HG02610 (cell line): ENCODE results near the gene PPARA.
"Not testable (repeated sequence)": the region's sequence is repeated elsewhere in the genome, so short reads cannot be mapped to it uniquely, and the experiment has no call there.

Experiments
- ATAC-seq: cut with Tn5 transposase; IDR thresholded peaks from one replicate; pipeline ENCODE4 v1.9.1; 2021; ENCODE audit warnings: mild to moderate bottlenecking, moderate library complexity; ENCODE audit not compliant: unreplicated experiment

PPARA gene

DNA sequence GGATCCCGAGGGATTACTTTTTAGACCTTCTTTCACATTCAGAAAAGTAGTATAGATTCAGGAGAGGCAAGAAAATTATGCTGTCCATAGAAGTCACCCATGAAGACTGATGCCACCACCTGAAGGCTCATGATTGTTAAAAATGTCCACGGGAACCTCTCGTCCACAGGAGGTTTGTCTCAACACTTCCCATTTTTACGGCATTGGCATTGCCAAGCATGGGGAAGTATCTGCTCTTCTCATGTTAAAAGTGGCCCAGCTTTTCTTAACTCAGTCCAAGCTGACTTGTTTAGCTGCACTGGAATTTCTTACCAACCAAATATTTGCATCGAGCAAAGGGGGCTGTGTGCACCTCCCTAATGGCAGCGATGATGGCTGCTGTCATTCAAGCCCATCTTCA, 90.2 kb downstream of the PPARA start:
- ATAC-seq = no peak

DNA sequence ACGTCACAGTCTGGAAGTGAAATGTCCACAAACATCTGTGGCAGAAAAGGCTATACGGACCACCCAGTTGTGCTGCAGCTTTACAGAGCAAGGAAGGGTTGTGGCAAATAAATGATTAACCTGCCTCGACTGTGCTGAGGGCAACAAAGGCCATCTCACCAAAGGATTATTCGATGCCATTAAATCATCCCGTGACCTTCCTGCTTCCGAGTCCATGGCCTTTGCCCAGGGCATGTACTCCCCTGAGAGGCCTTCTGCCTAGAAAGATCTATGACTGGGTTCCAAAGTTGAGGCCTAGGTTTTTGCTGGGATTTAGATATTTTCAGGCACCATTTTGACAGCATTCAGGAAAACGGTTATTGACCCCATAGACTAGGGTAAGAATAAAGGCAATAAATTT, 90.6 kb downstream of the PPARA start:
- ATAC-seq = no peak

DNA sequence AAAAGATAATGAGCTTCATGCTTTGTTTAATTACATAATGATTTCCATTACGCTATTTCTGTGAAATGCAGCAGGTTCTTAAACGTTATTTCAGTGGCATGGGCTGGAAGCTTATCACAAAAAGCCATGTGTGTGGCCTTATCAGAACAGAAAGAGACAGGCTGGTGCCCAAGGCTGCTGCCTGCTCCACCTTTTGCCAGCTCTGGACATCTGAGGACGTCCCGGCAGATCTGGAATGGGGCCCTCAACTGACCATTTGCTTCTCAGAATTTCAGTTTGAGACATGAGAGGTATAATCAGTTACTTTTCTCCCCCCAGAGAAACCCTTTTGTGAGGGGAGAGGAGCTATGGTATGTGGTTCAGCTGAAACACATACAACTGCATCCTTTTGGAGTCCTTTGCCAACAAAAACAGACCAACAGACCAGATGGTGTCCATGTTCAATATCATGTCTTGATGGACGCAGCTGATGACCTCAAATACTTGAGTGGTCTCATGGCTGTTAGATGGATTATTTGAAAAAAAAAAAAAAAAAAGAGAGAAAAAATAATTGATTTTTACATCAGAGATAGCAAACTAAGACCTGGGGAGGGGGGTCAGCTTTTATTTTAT, 91.2 kb downstream of the PPARA start:
- ATAC-seq = no peak

DNA sequence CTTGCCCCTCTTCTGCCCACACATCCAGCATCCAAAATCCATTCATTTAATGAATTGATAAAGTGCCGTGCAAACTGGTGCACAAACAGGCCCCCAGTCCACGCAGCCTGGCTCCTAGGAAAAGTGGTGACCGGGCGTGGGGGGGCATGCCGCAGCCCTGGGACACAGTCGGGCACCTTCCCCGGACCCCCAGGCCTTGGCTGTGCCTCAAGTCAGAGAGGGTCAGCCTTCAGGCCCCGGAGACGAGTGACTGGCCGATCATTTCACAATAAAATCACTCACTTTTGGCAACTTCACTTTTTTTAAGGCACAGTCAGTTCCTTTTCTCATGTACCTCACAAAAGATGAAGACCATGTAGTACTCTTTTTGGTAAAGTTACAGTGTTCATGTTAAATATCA, 91.8 kb downstream of the PPARA start:
- no peak for ATAC-seq

DNA sequence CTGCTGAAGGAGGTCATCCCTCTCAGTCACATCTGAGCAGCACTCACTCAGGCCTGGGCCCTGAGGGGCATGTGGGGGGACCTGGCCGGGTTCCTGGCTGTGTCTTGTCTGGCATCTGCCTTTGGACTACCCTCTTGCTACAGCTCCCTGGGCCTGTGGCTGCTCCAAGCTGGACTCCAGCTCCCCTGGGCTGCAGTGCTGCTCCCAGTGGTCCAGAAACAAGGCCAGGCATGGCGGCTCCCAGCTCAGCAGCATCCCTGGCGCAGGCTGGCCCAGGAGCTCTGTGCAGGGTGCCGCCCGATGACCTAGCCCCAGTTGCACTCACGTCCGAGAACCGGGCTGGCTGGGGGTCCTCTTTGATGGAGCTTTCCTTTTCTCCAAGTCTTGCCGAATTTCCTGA, 94.4 kb downstream of the PPARA start:
- no peak for ATAC-seq

DNA sequence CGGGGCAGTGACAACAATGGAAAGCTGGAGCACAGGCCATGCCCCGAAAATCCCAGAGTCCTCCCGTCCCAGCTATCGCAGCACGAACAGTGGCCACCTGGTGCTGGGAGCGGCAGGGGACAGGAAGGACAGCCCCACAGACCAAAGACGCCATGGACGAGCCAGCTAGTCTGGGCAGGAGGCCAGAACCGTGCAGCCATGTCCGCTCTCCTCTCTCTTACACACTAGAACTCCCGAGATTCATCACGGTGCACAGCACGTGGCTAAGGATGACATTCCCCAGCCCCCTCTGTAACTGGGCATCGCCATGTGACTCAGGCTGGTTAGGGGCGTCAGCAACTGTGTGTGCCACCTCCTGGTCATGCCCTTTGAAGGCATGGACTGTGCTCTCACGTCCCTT, 95.2 kb downstream of the PPARA start:
- ATAC-seq = no peak

DNA sequence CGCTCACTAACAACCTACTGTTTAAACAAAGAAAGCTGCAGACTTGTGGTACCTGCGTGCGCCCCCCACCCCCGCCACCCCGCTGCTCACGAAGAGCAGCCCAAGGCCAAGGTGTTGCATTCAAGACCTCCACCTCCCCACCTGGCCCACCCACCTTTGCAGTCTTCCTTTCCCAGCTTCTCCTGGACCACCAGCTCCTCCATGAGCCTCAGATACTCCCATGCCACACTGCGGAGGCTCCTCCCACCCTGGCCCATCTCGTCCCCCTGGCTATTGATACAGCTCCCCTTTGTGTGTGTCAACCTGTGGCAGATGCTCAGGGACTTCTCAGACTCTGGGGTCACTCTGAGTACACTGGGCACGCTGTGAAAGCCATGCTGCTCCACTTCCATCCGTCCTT, 95.9 kb downstream of the PPARA start:
- ATAC-seq = no peak

DNA sequence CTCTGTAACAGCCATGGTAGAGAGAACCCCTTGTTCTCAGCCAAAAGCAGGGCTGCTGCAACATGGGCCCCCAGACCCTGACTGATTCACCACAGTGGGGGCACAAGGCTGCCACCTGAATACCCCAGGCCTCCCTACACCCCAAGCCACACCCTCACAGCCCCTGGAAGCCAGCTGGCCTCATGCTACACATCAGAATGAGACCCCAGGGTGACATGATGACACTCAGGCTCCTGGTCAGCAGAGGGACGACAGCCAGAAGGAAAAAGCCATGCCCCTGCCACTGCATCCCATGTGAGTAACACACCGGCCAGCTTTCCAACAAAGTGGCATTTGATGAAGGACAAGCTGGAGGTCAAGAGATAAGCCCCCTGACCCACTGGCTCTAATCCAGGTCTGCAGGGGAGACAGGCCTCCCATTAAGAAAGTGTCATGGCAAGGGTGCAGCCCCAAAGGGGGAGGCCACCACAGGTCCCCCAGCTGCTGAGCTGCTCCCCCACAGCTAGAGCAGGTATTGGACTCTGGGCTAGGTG, 97.2 kb downstream of the PPARA start:
- no peak for ATAC-seq

DNA sequence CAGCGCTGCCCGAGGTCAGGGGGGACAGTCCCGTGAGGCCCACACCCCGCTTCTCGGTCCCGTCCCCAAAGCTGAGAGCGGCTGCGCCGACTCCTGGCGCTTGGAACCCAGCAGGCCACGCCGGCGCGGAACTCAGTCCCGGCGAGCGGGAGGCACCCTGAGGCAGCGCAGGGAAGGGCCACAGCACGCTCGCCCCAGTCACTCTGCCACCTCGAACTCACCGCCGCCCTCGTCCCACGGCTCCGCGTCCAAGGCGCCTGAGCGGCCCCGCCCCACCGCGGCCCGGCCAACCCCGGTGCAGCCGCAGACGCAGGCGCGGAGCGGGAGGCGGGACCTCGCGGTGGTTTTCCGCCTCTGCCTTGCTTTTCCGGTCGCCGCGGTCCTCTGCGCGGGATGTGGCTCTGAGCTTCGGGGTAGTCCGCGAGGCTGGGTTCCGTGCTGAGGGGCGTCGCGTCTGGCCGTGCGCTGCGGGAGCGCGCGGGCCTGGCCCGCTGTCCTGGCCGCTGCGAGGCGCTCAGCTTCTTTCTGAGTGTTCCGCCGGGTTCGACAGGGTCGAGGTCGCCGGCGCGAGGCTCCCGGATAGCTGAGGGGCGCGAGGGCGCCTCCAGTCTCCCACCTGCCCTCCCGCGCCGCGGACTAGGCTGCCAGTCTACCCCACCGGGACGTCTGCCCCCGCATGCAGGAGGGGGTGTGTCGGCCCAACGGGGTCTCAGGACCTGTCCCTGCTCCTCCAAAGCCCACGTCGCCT, 99.9 kb downstream of the PPARA start, which contains the start of gene CDPF1:
TSS of gene CDPF1 (minus strand) at position 259 of the 748 bp plus-strand sequence. CDS start 2,009 bp downstream, outside the sequence.
- ATAC-seq = peak; percentile 77

DNA sequence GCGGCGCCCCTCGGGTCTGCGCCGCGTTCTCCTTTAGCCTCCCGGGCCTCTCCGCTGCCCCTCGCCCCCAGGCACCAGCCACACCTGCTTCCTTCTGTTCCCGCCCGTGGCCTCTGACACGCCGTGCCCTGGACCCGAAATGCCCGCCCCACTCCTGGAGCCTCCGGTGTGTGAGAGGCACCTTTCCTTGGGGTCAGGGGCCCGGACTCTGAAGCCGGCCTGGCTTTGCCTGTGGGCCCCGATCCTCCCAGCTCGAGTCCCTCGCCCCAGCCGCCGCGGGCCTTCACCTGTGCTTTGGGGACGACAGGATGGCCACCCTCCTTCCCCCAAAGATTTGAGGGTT, 100.4 kb downstream of the PPARA start:
- ATAC-seq = no peak

DNA sequence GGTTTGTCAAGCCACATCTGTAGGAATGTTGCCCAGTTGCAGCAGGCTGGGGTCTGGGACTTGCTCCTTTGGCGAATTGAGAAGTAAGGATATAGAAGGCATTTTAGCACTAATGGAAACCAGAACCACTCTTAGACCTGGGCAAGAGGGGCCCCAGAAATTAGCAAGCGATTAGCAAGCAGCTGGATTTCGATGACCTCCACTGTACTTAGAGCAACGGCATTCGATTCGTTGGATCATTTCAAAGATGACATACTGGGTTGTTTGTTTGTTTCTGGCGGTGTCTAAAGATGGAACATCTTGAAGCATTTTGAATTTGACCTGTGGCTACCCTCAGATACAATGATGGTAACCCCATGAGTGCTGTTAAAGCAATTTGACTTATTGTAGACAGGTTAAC, 100.9 kb downstream of the PPARA start:
- no peak for ATAC-seq

DNA sequence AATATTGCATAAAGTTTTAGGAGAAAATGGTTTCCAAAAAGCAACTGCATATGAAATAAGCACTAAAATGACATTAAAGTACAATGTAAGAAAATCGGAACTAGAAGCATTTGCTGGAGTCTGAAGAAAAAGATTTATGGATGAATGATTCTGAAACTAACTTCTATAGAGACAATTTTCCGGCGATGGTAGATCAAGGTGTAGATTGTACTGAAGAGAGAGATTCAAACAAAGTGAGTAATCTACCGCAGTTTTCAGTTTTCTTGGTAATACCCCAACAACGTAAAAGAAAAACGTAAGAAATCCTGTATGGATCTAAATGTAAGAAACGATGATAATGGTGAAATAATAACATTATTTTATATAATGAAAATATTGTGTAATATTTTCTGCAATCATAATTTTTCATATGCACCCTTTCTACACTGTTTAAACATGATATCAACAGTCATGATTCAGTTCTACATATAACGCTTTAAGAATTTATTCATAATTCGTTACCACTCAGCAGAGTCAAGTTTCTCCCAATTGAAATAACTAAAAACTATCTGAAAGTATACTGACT, 101.6 kb downstream of the PPARA start:
- ATAC-seq = no peak

DNA sequence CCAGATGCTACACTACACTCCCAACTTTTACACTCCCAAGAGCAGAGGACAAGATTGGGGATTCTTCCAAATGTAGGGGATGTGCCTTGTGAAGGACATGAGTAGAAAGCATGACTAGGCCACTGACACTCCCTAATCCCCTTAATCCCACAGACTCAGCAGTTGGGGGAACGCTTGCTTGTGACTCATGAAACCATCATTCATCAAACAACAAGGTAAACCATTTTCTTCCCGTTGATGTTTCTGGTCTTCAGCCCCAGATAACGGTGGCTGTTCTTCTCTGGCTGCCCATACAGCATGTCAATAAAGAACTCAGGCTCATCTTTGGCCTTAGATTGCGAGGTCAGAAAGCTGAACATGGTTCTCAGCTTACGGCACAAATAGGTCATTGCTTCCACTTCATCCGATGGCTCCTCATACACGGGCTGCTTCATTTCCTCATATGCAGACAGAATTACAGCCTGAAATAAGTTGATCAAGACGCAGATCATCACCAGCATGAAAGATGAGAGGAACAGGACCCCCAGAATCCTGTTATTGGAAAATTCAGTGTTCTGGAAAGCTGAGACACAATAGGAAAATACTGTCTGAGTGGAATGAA, 106.1 kb downstream of the PPARA start:
- ATAC-seq = no peak

DNA sequence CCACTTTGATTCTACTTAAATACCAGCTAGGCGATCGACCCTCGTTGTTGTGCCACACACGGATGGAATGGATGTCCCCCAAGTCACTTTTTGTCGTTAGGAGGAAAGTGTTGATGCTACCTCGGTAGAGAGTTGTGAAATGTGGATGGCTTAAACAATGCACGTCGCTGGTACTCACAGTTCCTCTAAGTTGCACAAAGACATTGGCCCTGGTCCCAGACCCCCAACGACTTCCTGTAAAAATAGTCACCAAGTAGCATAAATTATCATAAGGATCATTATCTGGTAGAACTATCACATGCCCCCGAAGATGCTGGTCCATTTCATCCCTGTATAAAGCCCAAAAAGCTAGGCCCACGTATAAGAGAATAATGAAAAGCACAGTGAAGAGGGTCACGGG, 109.0 kb downstream of the PPARA start:
- no peak for ATAC-seq

DNA sequence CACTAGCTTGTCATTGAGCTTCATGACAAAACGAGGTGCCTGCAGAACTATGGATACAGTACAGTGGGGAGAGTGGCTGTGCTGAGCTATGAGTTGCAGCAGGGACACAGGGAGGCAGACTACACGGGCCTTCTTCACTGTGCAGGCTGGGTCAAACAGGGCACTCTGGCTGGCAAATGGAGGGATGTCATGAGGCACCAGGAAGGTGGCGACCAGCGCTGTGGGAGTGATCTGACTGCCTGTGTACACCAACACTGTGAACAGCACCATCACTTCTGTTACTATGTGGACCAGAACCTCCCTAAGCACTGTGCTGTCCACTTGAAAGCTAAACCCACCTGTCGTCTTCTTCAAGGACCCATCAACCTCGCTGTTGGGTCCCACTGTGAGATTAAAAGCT, 109.7 kb downstream of the PPARA start:
- no peak for ATAC-seq

DNA sequence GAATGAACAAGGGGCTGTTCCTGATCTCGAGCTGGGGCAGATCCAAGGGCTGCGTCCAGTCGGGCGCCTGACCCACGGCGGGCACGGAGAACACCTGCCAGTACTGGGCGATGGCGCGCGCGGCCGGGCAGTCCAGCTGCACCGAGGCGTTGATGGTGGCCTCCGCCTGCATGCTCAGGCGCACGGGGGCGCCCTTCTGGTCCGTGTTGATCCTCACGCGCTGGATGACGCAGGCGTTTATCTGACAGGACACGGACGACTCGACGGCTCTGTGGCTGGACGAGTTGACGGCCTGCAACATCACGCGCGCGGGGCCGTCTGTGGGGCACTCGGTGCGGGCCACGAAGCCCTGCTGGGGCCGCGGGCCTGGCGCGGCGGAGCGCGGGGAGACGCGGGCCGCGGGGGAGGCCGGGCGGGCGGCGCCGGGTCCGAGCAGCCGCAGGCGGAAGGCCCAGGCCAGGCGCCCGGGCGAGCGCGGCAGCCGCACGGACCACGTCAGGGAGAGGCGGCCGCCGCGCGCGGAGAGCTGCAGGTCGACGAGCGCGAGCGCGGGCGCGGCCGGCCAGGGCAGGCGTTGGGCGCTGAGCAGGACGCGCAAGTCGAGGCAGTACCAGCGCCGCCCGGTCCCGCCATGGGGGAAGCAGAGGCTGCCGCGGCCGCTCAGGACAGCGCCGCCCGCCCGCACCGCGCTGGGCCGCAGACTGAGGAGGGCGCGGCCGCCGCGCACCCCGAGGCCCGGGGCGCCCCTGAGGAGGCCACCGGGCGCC, 112.3 kb downstream of the PPARA start:
- ATAC-seq = no peak

DNA sequence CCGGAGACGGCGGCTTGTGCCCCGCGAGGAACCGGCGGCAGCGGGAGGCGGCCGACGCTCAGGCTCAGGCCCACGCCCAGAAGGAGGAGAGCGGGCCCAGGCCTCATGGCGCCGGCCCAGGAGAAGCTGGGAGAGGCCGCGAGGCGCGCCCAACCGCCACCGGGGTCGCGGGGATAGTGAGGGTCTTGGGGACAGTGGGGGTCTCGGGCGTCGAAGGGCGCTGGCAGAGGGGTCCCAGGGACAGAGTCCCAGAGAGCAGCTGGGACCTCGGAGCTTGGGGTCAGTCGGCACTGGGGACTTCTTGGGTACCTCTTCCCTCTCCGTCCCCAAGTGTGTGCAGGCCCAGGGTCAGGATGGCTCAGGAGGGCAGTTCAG, 112.9 kb downstream of the PPARA start, which contains the start of gene PKDREJ:
TSS of gene PKDREJ (minus strand) at position 128 of the 375 bp plus-strand sequence. CDS start at position 107, 21 bp downstream.
- ATAC-seq = no peak

DNA sequence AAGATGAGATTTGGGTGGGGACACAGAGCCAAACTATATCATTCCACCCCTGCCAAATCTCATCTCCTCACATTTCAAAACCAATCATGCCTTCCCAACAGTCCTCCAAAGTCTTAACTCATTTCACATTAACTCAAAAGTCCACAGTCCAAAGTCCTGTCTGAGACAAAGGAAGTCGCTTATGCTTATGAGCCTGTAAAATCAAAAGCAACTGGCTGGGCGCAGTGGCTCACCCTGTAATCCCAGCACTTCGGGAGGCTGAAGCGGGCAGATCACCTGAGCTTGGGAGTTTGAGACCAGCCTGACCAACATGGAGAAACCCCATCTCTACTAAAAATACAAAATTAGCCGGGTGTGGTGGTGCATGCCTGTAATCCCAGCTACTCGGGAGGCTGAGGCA, 114.2 kb downstream of the PPARA start:
- not testable (repeated sequence) for ATAC-seq

DNA sequence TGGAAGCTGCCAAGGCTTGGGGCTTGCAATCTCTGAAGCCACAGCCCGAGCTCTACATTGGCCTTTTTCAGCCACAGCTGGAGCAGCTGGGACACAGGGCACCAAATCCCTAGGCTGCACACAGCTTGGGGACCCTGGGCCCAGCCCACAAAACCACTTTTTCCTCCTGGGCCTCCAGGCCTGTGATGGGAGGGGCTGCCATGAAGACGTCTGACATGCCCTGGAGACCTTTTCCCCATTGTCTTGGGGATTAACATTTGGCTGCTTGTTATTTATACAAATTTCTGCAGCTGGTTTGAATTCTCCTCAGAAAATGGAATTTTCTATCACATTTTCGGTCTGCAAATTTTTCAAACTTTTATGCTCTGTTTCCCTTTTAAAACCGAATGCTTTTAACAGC, 115.3 kb downstream of the PPARA start:
- not testable (repeated sequence) for ATAC-seq

DNA sequence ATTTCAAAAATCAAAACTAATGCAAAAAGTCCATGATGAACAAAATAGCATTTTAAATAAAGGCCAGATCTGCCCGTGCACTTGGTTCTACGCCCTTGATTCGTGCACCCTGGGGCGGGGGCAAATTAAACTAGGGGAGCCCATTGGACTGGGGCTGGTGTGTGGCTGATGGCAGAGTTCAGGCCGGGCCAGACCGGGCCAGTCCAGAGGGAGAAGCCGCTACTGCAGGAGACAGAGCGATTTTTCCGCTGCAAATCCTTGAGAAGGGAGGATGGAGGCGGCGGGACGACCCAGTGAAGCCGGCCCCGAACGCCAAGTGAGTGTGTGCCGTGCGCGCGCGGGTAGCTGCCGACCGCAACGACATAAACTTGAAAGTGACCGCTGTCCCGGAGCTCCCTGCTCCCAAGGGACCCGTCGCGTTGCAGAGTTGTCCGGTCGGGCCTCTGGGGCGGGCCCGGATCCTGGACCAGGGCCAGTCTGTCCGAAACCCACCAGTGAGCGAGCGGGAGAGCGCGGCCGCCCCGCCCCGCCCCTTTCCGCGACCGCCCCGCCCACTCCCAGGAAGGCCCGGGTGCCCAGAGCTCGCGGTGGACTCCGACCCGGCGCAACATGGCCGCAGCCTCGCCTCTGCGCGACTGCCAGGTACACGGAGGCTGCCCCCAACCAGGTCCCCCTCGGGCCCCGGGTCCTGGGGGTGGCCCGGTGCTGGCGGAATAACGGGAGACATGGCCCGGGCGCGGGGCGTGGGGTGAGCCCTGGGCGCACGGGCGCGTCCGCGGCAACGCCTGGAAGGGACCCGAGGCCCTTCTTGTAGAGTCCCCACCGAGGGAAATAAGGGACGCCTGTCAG, 117.3 kb downstream of the PPARA start, which contains the start of gene TTC38:
TSS of gene TTC38 (plus strand) at position 578 of the 849 bp plus-strand sequence. CDS start at position 610, 32 bp downstream.
- ATAC-seq = no peak
